CD4-positive, alpha-beta T cell treated with Interferon gamma for 1 hour (primary cell): Measurements from ENCODE around the gene OBSCN.
A peak's percentile ranks its signal among the peaks of the same experiment; 100 is the strongest.

ENCODE experiments used
- DNase-seq: peaks from one replicate; pipeline ENCODE4 v3.0.0-alpha.2; 2020

OBSCN gene

DNA sequence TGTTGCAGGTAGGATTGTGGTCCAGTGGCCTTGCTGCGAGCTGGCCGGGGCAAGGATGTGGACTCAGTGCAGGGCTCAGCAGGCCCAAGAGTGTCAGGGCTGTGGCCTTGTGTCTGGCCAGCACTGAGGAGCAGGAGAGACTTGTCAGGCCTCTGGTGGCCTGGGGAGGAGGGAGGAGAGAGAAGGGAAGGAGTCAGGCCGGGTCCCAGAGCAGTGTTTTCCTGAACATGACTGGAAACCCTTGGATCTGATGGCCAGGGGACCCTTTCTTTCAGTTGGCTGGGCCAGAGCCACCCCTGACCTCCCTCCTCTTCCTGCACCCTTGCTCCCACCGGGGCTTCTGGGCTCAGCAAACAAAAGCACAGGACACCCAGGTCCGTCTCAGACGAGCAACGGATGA is 37.2 kb upstream of the OBSCN start:
- DNase-seq, result no peak

DNA sequence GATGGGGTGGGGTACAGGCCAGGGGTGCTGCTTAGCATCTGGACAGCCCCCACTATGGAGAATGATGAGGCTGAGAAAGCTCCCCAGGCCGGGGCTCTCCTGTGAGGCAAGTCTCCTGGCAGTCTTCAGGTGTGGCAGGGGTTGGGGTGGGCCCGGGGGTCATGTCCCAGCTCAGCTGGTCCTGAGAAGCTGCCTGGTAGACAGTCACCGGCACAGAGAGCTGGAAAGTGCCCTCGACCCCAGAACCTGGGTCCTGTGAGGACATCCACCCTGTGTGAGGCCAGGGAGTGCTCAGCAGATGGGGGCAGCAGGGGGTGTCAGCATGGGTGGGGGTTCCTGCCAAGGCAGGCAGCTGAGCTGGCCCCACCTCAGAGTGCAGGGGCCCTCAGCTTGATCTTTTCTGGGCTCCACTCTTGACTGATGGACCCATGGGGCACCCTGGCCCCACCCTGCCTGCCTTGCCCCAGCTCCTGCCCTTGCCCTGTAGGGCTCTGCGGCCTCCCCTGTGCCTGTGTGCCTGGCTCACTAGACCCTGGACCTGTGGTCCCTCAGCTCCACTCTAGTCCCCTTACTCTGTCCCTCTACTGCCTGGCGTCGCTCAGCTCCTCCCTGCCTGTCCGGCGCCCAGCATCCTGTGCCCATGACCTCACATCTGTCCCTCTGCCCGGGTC is 36.5 kb upstream of the OBSCN start:
- no peak for DNase-seq

GRCh38 chr1:228172591-228173527 is 35.0 kb upstream of the OBSCN start:
- no peak for DNase-seq

- DNase-seq, result peak; percentile 23
These were observed 34.0 kb upstream of the OBSCN start for GRCh38 chr1:228173528-228174481.

- DNase-seq, result peak; percentile 30
These were observed 33.1 kb upstream of the OBSCN start for GRCh38 chr1:228174482-228175315.

GRCh38 chr1:228175316-228176023 is 32.4 kb upstream of the OBSCN start:
- no peak for DNase-seq

DNA sequence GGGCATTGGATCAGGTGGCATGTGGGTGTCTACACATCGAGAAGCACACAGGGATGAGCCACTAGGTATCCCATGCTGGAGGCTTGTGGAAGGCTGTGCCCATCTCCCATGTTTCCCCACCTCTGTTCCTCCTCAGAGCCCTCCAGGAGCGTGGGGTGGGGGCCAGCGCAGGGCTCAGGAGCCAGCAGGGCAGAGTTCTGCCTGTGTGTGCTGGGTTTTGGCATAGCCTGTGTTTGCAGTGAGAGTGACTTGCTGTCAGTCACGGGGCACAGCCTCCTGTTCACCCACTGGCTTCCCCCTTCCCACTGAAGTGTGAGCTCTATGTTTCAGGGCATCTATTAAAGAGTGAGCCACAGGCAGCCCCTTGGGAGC is 31.8 kb upstream of the OBSCN start:
- no peak for DNase-seq

- DNase-seq, result no peak
These were observed 31.2 kb upstream of the OBSCN start for GRCh38 chr1:228176461-228177182.

GRCh38 chr1:228177183-228177475 is 30.7 kb upstream of the OBSCN start:
- no peak for DNase-seq

GRCh38 chr1:228177721-228178710 is 29.8 kb upstream of the OBSCN start:
- no peak for DNase-seq

DNA sequence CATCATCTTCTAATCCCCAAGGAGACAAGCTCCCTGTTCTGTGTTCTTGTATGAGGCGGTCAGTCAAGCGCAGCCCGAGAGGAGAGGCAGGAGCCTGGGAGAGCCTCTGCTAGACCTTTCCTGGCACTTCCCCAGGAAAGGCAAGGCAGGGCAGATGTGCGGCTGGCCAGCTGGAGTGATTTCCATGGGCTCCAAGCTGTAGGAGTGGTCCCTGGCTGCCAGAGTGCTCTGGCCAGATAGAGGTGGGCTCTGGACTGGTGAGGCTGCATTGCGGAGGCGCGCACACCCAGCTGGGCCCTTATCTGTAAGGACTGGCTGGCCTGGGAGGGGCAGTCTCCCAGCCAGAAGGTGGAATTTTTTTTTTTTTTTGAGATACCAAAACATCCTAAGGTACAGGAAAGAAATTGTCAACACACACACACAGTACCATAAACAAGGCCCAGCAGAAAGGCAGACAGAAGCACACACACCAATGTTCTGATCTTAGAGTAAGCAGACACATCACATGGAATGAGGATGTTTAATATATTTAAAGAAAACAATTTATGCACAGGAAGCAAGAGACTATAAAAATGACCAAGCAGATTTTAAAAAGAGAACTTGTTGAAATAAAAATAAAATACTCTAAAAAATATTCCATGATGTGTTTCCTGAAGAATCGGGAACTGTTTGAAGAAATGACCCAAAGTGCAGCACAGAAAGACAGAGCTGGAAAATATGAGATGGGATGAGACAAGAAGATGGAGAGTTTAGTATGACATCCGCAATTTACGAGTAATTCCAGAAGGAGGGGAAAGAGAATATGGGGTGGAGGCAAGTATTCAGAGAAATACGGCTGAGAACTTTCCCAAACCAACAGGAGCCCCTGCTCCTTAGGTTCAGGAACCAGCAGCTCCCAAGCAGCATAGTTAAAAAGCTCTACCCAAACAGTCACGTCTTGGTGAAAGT is 28.8 kb upstream of the OBSCN start:
- no peak for DNase-seq

DNA sequence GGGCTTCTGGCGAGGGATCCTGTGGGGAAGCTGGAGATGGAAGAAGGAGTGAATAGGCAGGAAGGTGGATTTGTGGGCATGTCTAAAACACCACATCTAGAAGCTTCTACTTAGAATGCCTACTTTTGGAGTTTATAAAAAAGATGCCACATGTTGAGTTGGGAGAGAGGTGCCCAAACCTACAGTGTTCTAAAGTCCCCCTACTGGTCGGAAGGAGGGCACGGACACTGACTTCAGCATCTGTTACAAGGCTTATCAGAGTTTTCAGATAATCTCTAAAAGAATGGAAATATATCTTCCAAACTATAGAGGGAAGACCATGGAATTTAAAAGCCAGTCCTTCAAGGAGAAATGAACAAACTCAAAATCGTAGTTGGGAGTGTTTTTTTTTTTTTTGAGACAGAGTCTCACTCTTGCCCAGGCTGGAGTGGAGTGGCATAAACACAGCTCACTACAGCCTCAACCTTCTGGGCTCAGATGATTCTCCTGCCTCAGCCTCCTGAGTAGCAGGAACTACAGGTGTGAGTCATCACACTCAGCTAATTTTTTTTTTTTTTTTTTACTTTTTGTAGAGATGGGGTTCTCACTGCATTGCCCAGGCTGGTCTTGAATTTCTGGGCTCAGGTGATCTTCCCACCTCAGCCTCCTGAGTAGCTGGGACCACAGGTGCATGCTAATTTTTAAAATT is 27.4 kb upstream of the OBSCN start:
- DNase-seq, result no peak

- no peak for DNase-seq
These were observed 26.7 kb upstream of the OBSCN start for GRCh38 chr1:228180959-228181644.

GRCh38 chr1:228181645-228182034 is 26.2 kb upstream of the OBSCN start:
- no peak for DNase-seq

DNA sequence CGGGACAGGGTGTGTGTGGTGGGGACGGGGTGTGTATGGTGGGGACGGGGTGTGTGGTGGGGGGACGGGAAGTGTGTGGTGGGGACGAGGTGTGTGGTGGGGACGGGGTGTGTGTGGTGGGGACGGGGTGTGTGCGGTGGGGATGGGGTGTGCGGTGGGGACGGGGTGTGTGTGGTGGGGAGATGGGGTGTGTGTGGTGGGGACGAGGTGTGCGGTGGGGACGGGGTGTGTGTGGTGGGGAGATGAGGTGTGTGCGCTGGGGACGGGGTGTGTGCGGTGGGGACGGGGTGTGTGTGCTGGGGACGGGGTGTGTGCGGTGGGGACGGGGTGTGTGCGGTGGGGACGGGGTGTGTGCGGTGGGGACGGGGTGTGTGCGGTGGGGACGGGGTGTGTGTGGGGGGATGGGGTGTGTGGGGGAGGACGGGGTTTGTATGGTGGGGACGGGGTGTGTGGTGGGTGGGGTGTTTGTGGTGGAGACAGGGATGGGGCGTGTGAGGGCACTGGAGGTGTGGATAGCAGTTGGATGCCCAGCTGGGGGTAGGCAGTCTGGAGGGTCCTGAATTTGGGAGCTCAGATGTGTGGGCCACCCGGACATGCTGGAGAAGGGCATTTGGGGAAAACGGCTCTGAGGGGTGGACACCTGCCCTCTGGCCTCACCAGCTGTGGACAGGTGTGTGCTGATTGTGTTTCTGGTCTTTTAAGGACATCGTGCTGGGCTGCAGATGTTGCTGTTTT is 25.4 kb upstream of the OBSCN start:
- no peak for DNase-seq

DNA sequence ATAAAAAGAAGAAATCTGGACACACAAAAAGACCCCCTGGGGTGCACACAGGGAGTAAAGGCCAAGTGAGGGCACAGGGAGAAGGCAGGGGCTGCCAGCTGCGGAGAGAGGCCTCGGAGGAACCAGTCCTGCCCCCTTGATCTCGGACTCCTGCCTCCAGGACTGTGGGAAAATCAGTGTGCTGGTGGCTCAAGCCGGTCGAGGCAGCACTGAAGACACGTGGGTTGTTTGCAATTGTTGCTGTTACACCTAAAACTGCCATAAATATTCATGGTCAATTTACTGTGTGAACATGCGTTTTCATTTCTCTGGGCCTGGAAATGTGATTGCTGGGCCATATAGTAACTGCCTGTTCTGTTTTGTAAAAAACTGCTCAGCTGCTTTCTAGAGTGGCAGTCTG is 23.7 kb upstream of the OBSCN start:
- DNase-seq, result no peak

DNA sequence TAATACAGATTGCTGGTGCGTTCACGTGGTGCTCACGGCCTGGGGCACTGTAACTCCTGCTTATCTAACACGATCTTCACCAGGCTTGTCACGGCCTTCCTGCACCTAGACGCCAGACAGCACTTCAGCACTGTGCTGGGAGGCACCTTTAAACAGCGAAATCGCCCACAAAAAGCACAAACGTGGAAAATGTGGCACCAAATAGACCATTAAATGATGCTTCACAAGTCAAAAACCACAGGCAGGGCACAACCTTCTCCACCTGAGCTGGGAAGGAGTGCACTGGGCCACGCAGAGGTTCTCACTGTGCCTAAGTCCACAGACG is 22.2 kb upstream of the OBSCN start:
- peak; percentile 50 for DNase-seq
